ENCODE data around the gene ACBD7. TPM values are rescaled to one million over a fixed set of nuclear protein-coding genes. Genes with fewer than 3 reads are reported as not detected.

Gene ACBD7
- total and polyA plus RNA-seq, 9 of the 15 experiments (the other 6 are each of a cell fraction or from before 2014, with no cell fraction given): 0.21 to 3.2 (median 0.84) TPM

DNA sequence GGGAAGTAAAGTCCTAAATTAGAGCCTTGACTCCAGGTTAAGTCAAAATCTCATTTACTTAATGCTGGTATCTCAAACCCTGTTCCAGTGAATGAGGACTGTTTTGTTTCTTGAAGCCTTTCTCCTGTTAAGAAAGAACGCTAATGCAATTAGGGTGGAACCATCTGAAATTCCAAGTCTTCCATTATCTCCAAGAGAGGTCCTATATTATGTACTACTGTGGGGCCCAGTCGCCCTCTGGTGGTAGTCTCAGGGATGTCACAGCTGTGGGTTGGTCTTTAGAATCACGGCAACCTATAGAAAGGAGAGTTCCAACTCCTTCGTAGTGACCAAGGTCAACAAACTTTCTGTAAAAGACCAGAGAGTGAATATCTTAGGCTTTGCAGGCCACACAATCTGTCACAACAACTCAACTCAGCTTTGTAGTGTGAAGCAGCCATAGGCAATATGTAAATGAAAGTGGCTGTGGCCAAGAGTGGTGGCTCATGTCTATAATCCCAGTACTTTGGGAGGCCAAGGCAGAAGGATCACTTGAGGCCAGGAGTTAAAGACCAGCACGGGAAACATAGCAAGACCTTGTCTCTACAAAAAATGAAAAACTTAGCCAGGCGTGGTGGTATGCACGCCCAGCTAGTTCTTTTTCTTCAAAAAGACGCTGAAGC, 17.9 kb upstream of the ACBD7 start:
- 45% methylated on average over 8 of the region's 8 CpGs for WGBS (ENCODE audit: insufficient coverage, low coverage, missing lambda C conversion rate)
- peak; percentile 93 for FAIRE-seq
- Histone ChIP-seq H3K4me1 (replicated peaks in 1 of 2; ENCODE audit: control insufficient read depth in 2 of 2, insufficient read depth in 2 of 2, low read length in 2 of 2) (no peaks in the 10 kb centered on the region), H3K9ac (ENCODE audit: insufficient read depth in 1 of 2, low read depth in 2 of 2, low read length in 2 of 2) (no peak overlapping the region), H3K27me3 (ENCODE audit: control insufficient read depth in 2 of 2, insufficient read depth in 2 of 2, low read length in 2 of 2) (no peaks in the 10 kb centered on the region), H3K4me2 (ENCODE audit: insufficient read depth, low read length) (no peak overlapping the region), H3K9me1 (ENCODE audit: control insufficient read depth, insufficient read depth, low read length) (no peaks in the 10 kb centered on the region), H4K20me1 (replicated peaks; ENCODE audit: control insufficient read depth, insufficient read depth, low read length) (no peaks in the 10 kb centered on the region), H3K36me3 (ENCODE audit: control insufficient read depth, insufficient read depth, low read length) (peaks cover 66% of the 10 kb centered on the region), H2AFZ (ENCODE audit: low read depth, low read length) (no peak overlapping the region), H3K4me3 (no peak overlapping the region), H3K9me3 (replicated peaks; ENCODE audit: control insufficient read depth, insufficient read depth, low read depth, low read length) (no peaks in the 10 kb centered on the region), H3K27ac (ENCODE audit: extremely low read depth, low read depth, low read length) (no peak overlapping the region), H3K79me2 (ENCODE audit: control insufficient read depth, insufficient read depth, low read length) (peaks cover 11% of the 10 kb centered on the region)
- ChIA-PET CTCF (ENCODE audit: low intra/inter-chr PET ratio) (interaction anchor here (0.6 to 2.0 kb wide), 4 partner anchors 115 to 608 kb away, joined by 3 to 6 read pairs (median 6); no protein-coding TSS in a partner anchor), POLR2A (interaction anchor here (1.4 kb wide), 2 partner anchors 11 to 16 kb away, joined by 3 to 6 read pairs; no protein-coding TSS in a partner anchor)
- in situ Hi-C loops (cut with MboI) (no loop called here), intact Hi-C loops (cut with micrococcal nuclease) (loop anchor here (1.0 to 10.0 kb wide), 2 partner anchors 115 to 572 kb away; no protein-coding TSS in a partner anchor)
- BruUV-seq (replicated peaks): no TSS peak
- peak; percentile 64 to 80 (median 68) for DNase-seq (ENCODE audit: extremely low read depth in 1 of 4, low spot score in 3 of 4)
- ATAC-seq: peak; percentile 99
- TF ChIP-seq FOXA3 (CRISPR knock-in tag; conservative IDR thresholded peaks at IDR 0.05 in 1 of 2, IDR thresholded peaks at IDR 0.05 in 1 of 2) (no peak), GATA2 (CRISPR knock-in tag; IDR thresholded peaks at IDR 0.05) (0 out of 2 replicates have a peak, but pooled peaks have one; percentile 21), HNRNPK (IDR thresholded peaks at IDR 0.05; ENCODE audit: low read depth, low read length, poor library complexity, severe bottlenecking) (no peak), SMC3 (conservative IDR thresholded peaks at IDR 0.05; ENCODE audit: insufficient read depth, low read depth, low read length) (peak; percentile 86), KLF1 (tag; IDR thresholded peaks at IDR 0.05) (no peak), ZNF707 (CRISPR knock-in tag; conservative IDR thresholded peaks at IDR 0.05) (no peak)
- TF ChIP-seq, protein P1, sequence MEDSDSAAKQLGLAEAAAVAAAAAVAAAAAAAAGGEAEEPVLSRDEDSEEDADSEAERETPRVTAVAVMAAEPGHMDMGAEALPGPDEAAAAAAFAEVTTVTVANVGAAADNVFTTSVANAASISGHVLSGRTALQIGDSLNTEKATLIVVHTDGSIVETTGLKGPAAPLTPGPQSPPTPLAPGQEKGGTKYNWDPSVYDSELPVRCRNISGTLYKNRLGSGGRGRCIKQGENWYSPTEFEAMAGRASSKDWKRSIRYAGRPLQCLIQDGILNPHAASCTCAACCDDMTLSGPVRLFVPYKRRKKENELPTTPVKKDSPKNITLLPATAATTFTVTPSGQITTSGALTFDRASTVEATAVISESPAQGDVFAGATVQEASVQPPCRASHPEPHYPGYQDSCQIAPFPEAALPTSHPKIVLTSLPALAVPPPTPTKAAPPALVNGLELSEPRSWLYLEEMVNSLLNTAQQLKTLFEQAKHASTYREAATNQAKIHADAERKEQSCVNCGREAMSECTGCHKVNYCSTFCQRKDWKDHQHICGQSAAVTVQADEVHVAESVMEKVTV (CRISPR knock-in tag; IDR thresholded peaks at IDR 0.05): peak; percentile 87
- TF ChIP-seq, protein P2, sequence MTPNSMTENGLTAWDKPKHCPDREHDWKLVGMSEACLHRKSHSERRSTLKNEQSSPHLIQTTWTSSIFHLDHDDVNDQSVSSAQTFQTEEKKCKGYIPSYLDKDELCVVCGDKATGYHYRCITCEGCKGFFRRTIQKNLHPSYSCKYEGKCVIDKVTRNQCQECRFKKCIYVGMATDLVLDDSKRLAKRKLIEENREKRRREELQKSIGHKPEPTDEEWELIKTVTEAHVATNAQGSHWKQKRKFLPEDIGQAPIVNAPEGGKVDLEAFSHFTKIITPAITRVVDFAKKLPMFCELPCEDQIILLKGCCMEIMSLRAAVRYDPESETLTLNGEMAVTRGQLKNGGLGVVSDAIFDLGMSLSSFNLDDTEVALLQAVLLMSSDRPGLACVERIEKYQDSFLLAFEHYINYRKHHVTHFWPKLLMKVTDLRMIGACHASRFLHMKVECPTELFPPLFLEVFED (CRISPR knock-in tag; conservative IDR thresholded peaks at IDR 0.05): no peak
- TF ChIP-seq, protein P3, sequence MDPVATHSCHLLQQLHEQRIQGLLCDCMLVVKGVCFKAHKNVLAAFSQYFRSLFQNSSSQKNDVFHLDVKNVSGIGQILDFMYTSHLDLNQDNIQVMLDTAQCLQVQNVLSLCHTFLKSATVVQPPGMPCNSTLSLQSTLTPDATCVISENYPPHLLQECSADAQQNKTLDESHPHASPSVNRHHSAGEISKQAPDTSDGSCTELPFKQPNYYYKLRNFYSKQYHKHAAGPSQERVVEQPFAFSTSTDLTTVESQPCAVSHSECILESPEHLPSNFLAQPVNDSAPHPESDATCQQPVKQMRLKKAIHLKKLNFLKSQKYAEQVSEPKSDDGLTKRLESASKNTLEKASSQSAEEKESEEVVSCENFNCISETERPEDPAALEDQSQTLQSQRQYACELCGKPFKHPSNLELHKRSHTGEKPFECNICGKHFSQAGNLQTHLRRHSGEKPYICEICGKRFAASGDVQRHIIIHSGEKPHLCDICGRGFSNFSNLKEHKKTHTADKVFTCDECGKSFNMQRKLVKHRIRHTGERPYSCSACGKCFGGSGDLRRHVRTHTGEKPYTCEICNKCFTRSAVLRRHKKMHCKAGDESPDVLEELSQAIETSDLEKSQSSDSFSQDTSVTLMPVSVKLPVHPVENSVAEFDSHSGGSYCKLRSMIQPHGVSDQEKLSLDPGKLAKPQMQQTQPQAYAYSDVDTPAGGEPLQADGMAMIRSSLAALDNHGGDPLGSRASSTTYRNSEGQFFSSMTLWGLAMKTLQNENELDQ (CRISPR knock-in tag; IDR thresholded peaks at IDR 0.05; ENCODE audit: borderline replicate concordance): no peak
- TF ChIP-seq, protein P4, sequence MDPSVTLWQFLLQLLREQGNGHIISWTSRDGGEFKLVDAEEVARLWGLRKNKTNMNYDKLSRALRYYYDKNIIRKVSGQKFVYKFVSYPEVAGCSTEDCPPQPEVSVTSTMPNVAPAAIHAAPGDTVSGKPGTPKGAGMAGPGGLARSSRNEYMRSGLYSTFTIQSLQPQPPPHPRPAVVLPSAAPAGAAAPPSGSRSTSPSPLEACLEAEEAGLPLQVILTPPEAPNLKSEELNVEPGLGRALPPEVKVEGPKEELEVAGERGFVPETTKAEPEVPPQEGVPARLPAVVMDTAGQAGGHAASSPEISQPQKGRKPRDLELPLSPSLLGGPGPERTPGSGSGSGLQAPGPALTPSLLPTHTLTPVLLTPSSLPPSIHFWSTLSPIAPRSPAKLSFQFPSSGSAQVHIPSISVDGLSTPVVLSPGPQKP (CRISPR knock-in tag; IDR thresholded peaks at IDR 0.05): no peak
- TF ChIP-seq, protein P5, sequence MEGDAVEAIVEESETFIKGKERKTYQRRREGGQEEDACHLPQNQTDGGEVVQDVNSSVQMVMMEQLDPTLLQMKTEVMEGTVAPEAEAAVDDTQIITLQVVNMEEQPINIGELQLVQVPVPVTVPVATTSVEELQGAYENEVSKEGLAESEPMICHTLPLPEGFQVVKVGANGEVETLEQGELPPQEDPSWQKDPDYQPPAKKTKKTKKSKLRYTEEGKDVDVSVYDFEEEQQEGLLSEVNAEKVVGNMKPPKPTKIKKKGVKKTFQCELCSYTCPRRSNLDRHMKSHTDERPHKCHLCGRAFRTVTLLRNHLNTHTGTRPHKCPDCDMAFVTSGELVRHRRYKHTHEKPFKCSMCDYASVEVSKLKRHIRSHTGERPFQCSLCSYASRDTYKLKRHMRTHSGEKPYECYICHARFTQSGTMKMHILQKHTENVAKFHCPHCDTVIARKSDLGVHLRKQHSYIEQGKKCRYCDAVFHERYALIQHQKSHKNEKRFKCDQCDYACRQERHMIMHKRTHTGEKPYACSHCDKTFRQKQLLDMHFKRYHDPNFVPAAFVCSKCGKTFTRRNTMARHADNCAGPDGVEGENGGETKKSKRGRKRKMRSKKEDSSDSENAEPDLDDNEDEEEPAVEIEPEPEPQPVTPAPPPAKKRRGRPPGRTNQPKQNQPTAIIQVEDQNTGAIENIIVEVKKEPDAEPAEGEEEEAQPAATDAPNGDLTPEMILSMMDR (IDR thresholded peaks at IDR 0.05 in 2 of 3, conservative IDR thresholded peaks at IDR 0.05 in 1 of 3; ENCODE audit: insufficient read depth in 2 of 3, low read depth in 1 of 3, low read length in 3 of 3): peak; percentile 84 to 93 (median 91)
